HUES64 (cell line): Measurements from ENCODE around the gene CD81.

Source experiments
- H3K27ac ChIP-seq: 2 replicates; pipeline ENCODE4 v1.7.0; 2013; ENCODE audit warnings: low read depth, low read length, inconsistent platforms
- H3K27me3 ChIP-seq: 2 replicates; pipeline ENCODE4 v1.6.1; 2013; ENCODE audit warnings: mild to moderate bottlenecking, low read length; ENCODE audit not compliant: insufficient read depth
- H3K36me3 ChIP-seq: 2 replicates; pipeline ENCODE4 v1.6.1; 2013; ENCODE audit warnings: mild to moderate bottlenecking, low read length; ENCODE audit not compliant: insufficient read depth
- H3K4me1 ChIP-seq: 2 replicates; pipeline ENCODE4 v1.6.1; 2013; ENCODE audit warnings: mild to moderate bottlenecking, low read length, moderate library complexity; ENCODE audit not compliant: insufficient read depth
- H3K4me3 ChIP-seq: 2 replicates; pipeline ENCODE4 v1.5.1; 2013; ENCODE audit warnings: mild to moderate bottlenecking, low read length, moderate library complexity
- H3K9ac ChIP-seq: 2 replicates; pipeline ENCODE4 v1.6.1; 2013; ENCODE audit warnings: mild to moderate bottlenecking, low read depth, low read length
- H3K9me3 ChIP-seq: 2 replicates; pipeline ENCODE4 v1.6.1; 2013; ENCODE audit warnings: low read depth, low read length; ENCODE audit not compliant: insufficient read depth
- WGBS: fragments of 150-250, 120-280 bp; methylation state at CpG from one replicate; pipeline ENCODE4 v1.1.7; 2013; ENCODE audit warnings: missing lambda C conversion rate; 5-methylcytosine and 5-hydroxymethylcytosine counted together

CD81 gene

DNA sequence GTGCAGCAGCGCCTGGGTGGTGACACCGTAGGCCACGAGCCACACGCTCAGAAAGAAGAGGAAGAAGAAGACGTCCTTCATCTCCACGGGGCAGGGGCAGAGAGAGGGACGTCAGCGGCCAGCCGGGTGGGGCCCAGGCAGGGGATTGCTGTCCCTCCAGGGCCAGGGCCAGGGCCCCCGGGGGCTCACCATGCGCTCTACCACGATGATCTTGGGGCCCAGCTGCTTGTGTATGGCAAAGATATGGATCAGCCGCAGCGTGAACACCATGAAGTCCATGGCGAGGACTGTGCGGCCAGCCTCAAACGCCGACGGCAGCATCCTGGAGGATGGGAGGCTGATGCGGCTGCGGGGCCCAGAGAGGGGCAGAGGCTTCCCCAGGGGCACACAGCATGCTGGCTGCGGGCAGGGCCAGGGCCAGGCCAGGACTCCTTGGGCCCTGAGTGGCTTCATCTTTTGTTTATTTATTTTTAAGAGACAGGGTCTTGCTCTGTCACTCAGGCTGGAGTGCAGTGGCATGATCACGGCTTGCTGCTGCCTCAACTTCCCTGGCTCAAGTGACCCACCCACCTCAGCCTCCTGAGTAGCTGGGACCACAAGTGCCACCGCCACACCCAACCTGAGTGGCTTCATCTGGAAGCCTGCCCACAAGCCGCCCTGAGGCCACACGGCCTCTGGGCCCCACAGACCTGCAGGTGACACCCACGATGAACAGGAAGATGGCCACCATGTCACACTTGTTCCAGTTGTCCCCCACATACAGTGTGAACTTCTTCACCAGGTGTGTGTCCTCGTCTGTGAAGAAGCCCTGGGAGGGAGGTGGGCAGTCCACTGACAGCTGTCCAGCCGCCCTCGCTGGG lies 34.6 kb downstream of the CD81 start:
- H3K36me3 ChIP-seq = no peaks in the 10 kb centered on the region
- H3K4me3 ChIP-seq = no peak overlapping the region
- H3K9me3 ChIP-seq = no peaks in the 10 kb centered on the region
- no peaks in the 10 kb centered on the region for H3K4me1 ChIP-seq
- no peak overlapping the region for H3K27ac ChIP-seq
- 93% methylated on average over 30 of the region's 30 CpGs for WGBS
- no peaks in the 10 kb centered on the region for H3K27me3 ChIP-seq
- H3K9ac ChIP-seq = no peak overlapping the region

- H3K27ac ChIP-seq = no peak overlapping the region
- H3K9me3 ChIP-seq = no peaks in the 10 kb centered on the region
- H3K27me3 ChIP-seq = no peaks in the 10 kb centered on the region
- H3K4me3 ChIP-seq = no peak overlapping the region
- no peaks in the 10 kb centered on the region for H3K4me1 ChIP-seq
- no peaks in the 10 kb centered on the region for H3K36me3 ChIP-seq
- no peak overlapping the region for H3K9ac ChIP-seq
- WGBS = 91% methylated on average over 6 of the region's 6 CpGs
Measured at GRCh38 chr11:2412323-2412722, 35.2 kb downstream of the CD81 start.

GRCh38 chr11:2413742-2414579 lies 36.9 kb downstream of the CD81 start:
- 93% methylated on average over 43 of the region's 43 CpGs for WGBS
- Histone ChIP-seq H3K36me3 (no peaks in the 10 kb centered on the region), H3K27ac (no peak overlapping the region), H3K27me3 (no peaks in the 10 kb centered on the region), H3K4me3 (no peak overlapping the region), H3K9me3 (no peaks in the 10 kb centered on the region), H3K9ac (no peak overlapping the region), H3K4me1 (no peaks in the 10 kb centered on the region)

- H3K4me1 ChIP-seq = no peaks in the 10 kb centered on the region
- 90% methylated on average over 35 of the region's 35 CpGs for WGBS
- H3K27me3 ChIP-seq = no peaks in the 10 kb centered on the region
- H3K9me3 ChIP-seq = no peaks in the 10 kb centered on the region
- H3K4me3 ChIP-seq = no peak overlapping the region
- H3K27ac ChIP-seq = no peak overlapping the region
- H3K9ac ChIP-seq = no peak overlapping the region
- H3K36me3 ChIP-seq = no peaks in the 10 kb centered on the region
Measured at GRCh38 chr11:2414616-2415015, 37.5 kb downstream of the CD81 start.

DNA sequence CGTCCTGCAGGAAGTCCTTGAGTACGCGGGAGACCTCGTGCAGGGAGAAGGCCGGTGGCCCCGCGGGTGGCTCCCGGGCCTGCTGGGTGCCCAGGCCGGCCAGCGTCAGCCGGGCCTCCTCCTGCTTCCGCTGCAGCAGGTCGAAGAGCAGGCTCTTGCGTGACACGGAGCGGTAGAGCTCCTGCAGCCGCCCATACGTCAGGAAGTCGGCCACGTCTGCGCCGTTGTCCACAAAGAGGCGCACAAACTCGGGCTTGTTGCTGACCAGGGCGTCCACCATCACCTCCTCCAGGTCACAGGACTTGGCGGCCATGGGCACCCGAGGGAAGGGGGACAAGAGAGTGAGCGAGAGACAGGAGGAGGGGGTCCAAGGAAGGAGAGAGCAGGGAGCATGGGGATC lies 38.1 kb downstream of the CD81 start:
- Histone ChIP-seq H3K4me3 (no peak overlapping the region), H3K27ac (no peak overlapping the region), H3K27me3 (no peaks in the 10 kb centered on the region), H3K36me3 (no peaks in the 10 kb centered on the region), H3K9ac (no peak overlapping the region), H3K4me1 (no peaks in the 10 kb centered on the region), H3K9me3 (no peaks in the 10 kb centered on the region)
- 95% methylated on average over 28 of the region's 28 CpGs for WGBS

GRCh38 chr11:2415601-2416380 lies 38.7 kb downstream of the CD81 start:
- no peak overlapping the region for H3K27ac ChIP-seq
- no peaks in the 10 kb centered on the region for H3K36me3 ChIP-seq
- H3K27me3 ChIP-seq = no peaks in the 10 kb centered on the region
- H3K9ac ChIP-seq = no peak overlapping the region
- 94% methylated on average over 34 of the region's 34 CpGs for WGBS
- no peak overlapping the region for H3K4me3 ChIP-seq
- no peaks in the 10 kb centered on the region for H3K4me1 ChIP-seq
- H3K9me3 ChIP-seq = no peaks in the 10 kb centered on the region

GRCh38 chr11:2416765-2417164 lies 39.7 kb downstream of the CD81 start:
- no peak overlapping the region for H3K27ac ChIP-seq
- H3K36me3 ChIP-seq = no peaks in the 10 kb centered on the region
- no peaks in the 10 kb centered on the region for H3K27me3 ChIP-seq
- H3K9me3 ChIP-seq = no peaks in the 10 kb centered on the region
- no peaks in the 10 kb centered on the region for H3K4me1 ChIP-seq
- WGBS = 92% methylated on average over 18 of the region's 18 CpGs
- no peak overlapping the region for H3K9ac ChIP-seq
- H3K4me3 ChIP-seq = no peak overlapping the region

- no peak overlapping the region for H3K27ac ChIP-seq
- no peaks in the 10 kb centered on the region for H3K27me3 ChIP-seq
- 91% methylated on average over 30 of the region's 30 CpGs for WGBS
- no peak overlapping the region for H3K9ac ChIP-seq
- H3K4me3 ChIP-seq = no peak overlapping the region
- no peaks in the 10 kb centered on the region for H3K4me1 ChIP-seq
- H3K9me3 ChIP-seq = no peaks in the 10 kb centered on the region
- H3K36me3 ChIP-seq = no peaks in the 10 kb centered on the region
Measured at GRCh38 chr11:2417856-2418692, 41.0 kb downstream of the CD81 start.

GRCh38 chr11:2418693-2419360 lies 41.7 kb downstream of the CD81 start:
- H3K9me3 ChIP-seq = no peaks in the 10 kb centered on the region
- no peak overlapping the region for H3K27ac ChIP-seq
- no peak overlapping the region for H3K9ac ChIP-seq
- 89% methylated on average over 21 of the region's 21 CpGs for WGBS
- no peaks in the 10 kb centered on the region for H3K4me1 ChIP-seq
- no peaks in the 10 kb centered on the region for H3K36me3 ChIP-seq
- H3K27me3 ChIP-seq = no peaks in the 10 kb centered on the region
- no peak overlapping the region for H3K4me3 ChIP-seq
